Measurements from ENCODE around the gene CLMP. TPM values are rescaled to one million over a fixed set of nuclear protein-coding genes. Genes with fewer than 3 reads are reported as not detected.

Gene CLMP
- total and polyA plus RNA-seq, 9 of the 15 experiments (the other 6 are each of a cell fraction or from before 2014, with no cell fraction given) = 0.02 to 0.15 (median 0.03) TPM; not detected in 6

DNA sequence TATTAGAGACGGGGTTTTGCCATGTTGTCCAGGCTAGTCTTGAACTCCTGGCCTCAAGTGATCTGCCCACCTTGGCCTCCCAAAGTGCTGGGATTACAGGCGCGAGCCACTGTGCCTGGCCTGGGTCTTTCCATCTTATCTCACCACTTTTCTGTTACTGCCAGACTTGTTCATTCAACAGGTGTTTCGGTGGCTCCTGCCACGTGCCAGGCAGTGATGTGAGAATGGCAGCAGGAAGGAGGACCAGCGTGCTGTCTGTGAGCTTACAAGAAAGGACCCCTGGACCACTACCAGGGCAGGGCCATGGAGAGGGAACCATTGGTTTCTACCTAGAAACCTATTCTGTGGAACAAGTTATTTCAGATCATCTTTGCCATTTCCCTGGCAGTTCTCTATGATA lies 44.2 kb downstream of the CLMP start:
- FAIRE-seq = no peak
- Histone ChIP-seq H3K36me3 (ENCODE audit: control insufficient read depth, insufficient read depth, low read length) (no peaks in the 10 kb centered on the region), H3K9me1 (ENCODE audit: control insufficient read depth, insufficient read depth, low read length) (no peaks in the 10 kb centered on the region), H3K9ac (ENCODE audit: insufficient read depth in 1 of 2, low read depth in 2 of 2, low read length in 2 of 2) (no peak overlapping the region), H3K79me2 (ENCODE audit: control insufficient read depth, insufficient read depth, low read length) (no peaks in the 10 kb centered on the region), H2AFZ (ENCODE audit: low read depth, low read length) (no peak overlapping the region), H3K4me3 (no peak overlapping the region), H3K27ac (ENCODE audit: extremely low read depth, low read depth, low read length) (no peak overlapping the region), H3K4me2 (ENCODE audit: insufficient read depth, low read length) (no peak overlapping the region), H3K27me3 (ENCODE audit: control insufficient read depth in 2 of 2, insufficient read depth in 2 of 2, low read length in 2 of 2) (peaks cover 4 to 16% of the 10 kb centered on the region in 2 experiments; a peak in 4 of 5 replicates), H3K9me3 (replicated peaks; ENCODE audit: control insufficient read depth, insufficient read depth, low read depth, low read length) (no peaks in the 10 kb centered on the region), H4K20me1 (replicated peaks; ENCODE audit: control insufficient read depth, insufficient read depth, low read length) (no peaks in the 10 kb centered on the region), H3K4me1 (replicated peaks in 1 of 2; ENCODE audit: control insufficient read depth in 2 of 2, insufficient read depth in 2 of 2, low read length in 2 of 2) (no peaks in the 10 kb centered on the region)
- WGBS (ENCODE audit: insufficient coverage, low coverage, missing lambda C conversion rate) = 0% methylated on average over 5 of the region's 6 CpGs
- CTCF ChIA-PET (ENCODE audit: low intra/inter-chr PET ratio) = no interaction called here
- POLR2A ChIA-PET = no interaction called here
- no peak for DNase-seq (ENCODE audit: extremely low read depth in 1 of 4, low spot score in 3 of 4)
- intact Hi-C loops (cut with micrococcal nuclease) (no loop called here), in situ Hi-C loops (cut with MboI) (no loop called here)
- no peak for ATAC-seq
- BruUV-seq (replicated peaks) = no TSS peak
- no peak for TF ChIP-seq ZNF551 (CRISPR knock-in tag; IDR thresholded peaks at IDR 0.05)
- no peak for TF ChIP-seq RUNX1 (IDR thresholded peaks at IDR 0.05; ENCODE audit: low read depth)
- TF ChIP-seq, protein P1, sequence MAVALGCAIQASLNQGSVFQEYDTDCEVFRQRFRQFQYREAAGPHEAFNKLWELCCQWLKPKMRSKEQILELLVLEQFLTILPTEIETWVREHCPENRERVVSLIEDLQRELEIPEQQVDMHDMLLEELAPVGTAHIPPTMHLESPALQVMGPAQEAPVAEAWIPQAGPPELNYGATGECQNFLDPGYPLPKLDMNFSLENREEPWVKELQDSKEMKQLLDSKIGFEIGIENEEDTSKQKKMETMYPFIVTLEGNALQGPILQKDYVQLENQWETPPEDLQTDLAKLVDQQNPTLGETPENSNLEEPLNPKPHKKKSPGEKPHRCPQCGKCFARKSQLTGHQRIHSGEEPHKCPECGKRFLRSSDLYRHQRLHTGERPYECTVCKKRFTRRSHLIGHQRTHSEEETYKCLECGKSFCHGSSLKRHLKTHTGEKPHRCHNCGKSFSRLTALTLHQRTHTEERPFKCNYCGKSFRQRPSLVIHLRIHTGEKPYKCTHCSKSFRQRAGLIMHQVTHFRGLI (CRISPR knock-in tag; IDR thresholded peaks at IDR 0.05) = no peak
- no peak for TF ChIP-seq ZNF436 (CRISPR knock-in tag; IDR thresholded peaks at IDR 0.05)
- TF ChIP-seq, protein P2, sequence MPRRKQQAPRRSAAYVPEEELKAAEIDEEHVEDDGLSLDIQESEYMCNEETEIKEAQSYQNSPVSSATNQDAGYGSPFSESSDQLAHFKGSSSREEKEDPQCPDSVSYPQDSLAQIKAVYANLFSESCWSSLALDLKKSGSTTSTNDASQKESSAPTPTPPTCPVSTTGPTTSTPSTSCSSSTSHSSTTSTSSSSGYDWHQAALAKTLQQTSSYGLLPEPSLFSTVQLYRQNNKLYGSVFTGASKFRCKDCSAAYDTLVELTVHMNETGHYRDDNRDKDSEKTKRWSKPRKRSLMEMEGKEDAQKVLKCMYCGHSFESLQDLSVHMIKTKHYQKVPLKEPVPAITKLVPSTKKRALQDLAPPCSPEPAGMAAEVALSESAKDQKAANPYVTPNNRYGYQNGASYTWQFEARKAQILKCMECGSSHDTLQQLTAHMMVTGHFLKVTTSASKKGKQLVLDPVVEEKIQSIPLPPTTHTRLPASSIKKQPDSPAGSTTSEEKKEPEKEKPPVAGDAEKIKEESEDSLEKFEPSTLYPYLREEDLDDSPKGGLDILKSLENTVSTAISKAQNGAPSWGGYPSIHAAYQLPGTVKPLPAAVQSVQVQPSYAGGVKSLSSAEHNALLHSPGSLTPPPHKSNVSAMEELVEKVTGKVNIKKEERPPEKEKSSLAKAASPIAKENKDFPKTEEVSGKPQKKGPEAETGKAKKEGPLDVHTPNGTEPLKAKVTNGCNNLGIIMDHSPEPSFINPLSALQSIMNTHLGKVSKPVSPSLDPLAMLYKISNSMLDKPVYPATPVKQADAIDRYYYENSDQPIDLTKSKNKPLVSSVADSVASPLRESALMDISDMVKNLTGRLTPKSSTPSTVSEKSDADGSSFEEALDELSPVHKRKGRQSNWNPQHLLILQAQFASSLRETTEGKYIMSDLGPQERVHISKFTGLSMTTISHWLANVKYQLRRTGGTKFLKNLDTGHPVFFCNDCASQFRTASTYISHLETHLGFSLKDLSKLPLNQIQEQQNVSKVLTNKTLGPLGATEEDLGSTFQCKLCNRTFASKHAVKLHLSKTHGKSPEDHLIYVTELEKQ (CRISPR knock-in tag; IDR thresholded peaks at IDR 0.05) = no peak
- TF ChIP-seq NFXL1 (CRISPR knock-in tag; IDR thresholded peaks at IDR 0.05) = no peak
- no peak for TF ChIP-seq FOS (IDR thresholded peaks at IDR 0.05; ENCODE audit: extremely low read depth, insufficient read length)
- no peak for TF ChIP-seq POLR3G (IDR thresholded peaks at IDR 0.05; ENCODE audit: extremely low read depth, insufficient read length, insufficient replicate concordance)
- TF ChIP-seq MAFF (IDR thresholded peaks at IDR 0.05; ENCODE audit: low read length) = no peak
- TF ChIP-seq NFYB (IDR thresholded peaks at IDR 0.05; ENCODE audit: extremely low read depth, insufficient read length) = no peak
- TF ChIP-seq, protein P3, sequence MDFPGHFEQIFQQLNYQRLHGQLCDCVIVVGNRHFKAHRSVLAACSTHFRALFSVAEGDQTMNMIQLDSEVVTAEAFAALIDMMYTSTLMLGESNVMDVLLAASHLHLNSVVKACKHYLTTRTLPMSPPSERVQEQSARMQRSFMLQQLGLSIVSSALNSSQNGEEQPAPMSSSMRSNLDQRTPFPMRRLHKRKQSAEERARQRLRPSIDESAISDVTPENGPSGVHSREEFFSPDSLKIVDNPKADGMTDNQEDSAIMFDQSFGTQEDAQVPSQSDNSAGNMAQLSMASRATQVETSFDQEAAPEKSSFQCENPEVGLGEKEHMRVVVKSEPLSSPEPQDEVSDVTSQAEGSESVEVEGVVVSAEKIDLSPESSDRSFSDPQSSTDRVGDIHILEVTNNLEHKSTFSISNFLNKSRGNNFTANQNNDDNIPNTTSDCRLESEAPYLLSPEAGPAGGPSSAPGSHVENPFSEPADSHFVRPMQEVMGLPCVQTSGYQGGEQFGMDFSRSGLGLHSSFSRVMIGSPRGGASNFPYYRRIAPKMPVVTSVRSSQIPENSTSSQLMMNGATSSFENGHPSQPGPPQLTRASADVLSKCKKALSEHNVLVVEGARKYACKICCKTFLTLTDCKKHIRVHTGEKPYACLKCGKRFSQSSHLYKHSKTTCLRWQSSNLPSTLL (IDR thresholded peaks at IDR 0.05) = no peak
- TF ChIP-seq NFE2L1 (tag; IDR thresholded peaks at IDR 0.05; ENCODE audit: borderline replicate concordance, low read depth) = no peak
- no peak for TF ChIP-seq SRSF7 (optimal IDR thresholded peaks at IDR 0.05; ENCODE audit: low read depth, low read length)
- TF ChIP-seq JUNB (CRISPR knock-in tag; conservative IDR thresholded peaks at IDR 0.05) = no peak
- TF ChIP-seq CHD4 (IDR thresholded peaks at IDR 0.05; ENCODE audit: insufficient read depth, insufficient replicate concordance, low read depth, low read length, poor library complexity, severe bottlenecking) = no peak
- TF ChIP-seq ZNF830 (CRISPR knock-in tag; IDR thresholded peaks at IDR 0.05) = no peak

Measured in K562 (cell line).